B cell (primary cell): Measurements from ENCODE around the gene POU2F3.

Experiments
- CTCF ChIP-seq: fragments of 200-600 bp; IDR thresholded peaks from one replicate; pipeline ENCODE4 v1.8.0; 2022; ENCODE audit warnings: antibody characterized with exemption, mild to moderate bottlenecking
- EZH2 ChIP-seq: IDR thresholded peaks from 2 replicates; pipeline ENCODE4 v1.6.1; 2012; ENCODE audit warnings: borderline replicate concordance, low read depth, mild to moderate bottlenecking, moderate library complexity, low read length; ENCODE audit not compliant: insufficient read depth, poor library complexity, severe bottlenecking

- TF ChIP-seq CTCF = no peak
- no peak for TF ChIP-seq EZH2
Observed at GRCh38 chr11:120197977-120198376, 42.0 kb upstream of the POU2F3 start.
